B cell (primary cell): ENCODE data around the gene PHACTR1. TPM values are rescaled to one million over a fixed set of nuclear protein-coding genes. Genes with fewer than 3 reads are reported as not detected.

Experiments
- ATAC-seq: fragments of 200-7000 bp; cut with Tn5 transposase; one replicate; pipeline ENCODE4 v1.10.0; 2021; ENCODE audit warnings: low read depth, mild to moderate bottlenecking, moderate number of reproducible peaks, moderate library complexity
- CTCF ChIA-PET: fragments of 350-600 bp; sonication (Branson Sonifier 250); formaldehyde crosslinking; loops from one replicate; lab custom pipeline; 2021; ENCODE audit warnings: antibody characterized with exemption, inconsistent platforms; lab: Charles Lee
- POLR2A ChIA-PET: fragments of 350-600 bp; sonication (Branson Sonifier 250); formaldehyde crosslinking; loops from one replicate; lab custom pipeline; 2021; ENCODE audit warnings: antibody characterized with exemption; lab: Charles Lee
- DNase-seq: peaks from one replicate; pipeline ENCODE4 v3.0.0; 2013
- H2AFZ ChIP-seq: 2 replicates; pipeline ENCODE4 v1.6.1; 2012; ENCODE audit warnings: mild to moderate bottlenecking, low read depth, low read length; ENCODE audit not compliant: insufficient read depth, poor library complexity, severe bottlenecking
- H3K27ac ChIP-seq, 2 donors: 1 replicate in 1 of 2; 2 replicates in 1 of 2; pipeline ENCODE4 v1.5.1; 2012 to 2013; ENCODE audit warnings: low read length in 2 of 2, mild to moderate bottlenecking in 2 of 2, moderate library complexity in 1 of 2
- H3K27me3 ChIP-seq, 4 experiments: fragments of 200-600 bp in 1 of 4; sonication (generic) in 1 of 4; replicated peaks in 1 of 4; 1 replicate in 2 of 4; 2 replicates in 2 of 4; pipeline versions ENCODE4 v1.6.1 to v1.7.0; 2013 to 2016; ENCODE audit warnings: low read length in 3 of 4, mild to moderate bottlenecking in 2 of 4, mixed read lengths in 1 of 4, moderate library complexity in 1 of 4; ENCODE audit not compliant: insufficient read depth in 4 of 4, control insufficient read depth in 3 of 4; ENCODE audit errors: control extremely low read depth in 1 of 4
- H3K36me3 ChIP-seq, 2 experiments: replicated peaks in 1 of 2; 1 replicate in 1 of 2; 2 replicates in 1 of 2; pipeline versions ENCODE4 v1.6.1 to v1.7.1; 2013; ENCODE audit warnings: low read length in 1 of 2; ENCODE audit not compliant: insufficient read depth in 2 of 2, control insufficient read depth in 1 of 2; ENCODE audit errors: control extremely low read depth in 1 of 2, extremely low read depth in 1 of 2
- H3K4me1 ChIP-seq, 2 donors: fragments of 200-600 bp in 1 of 2; sonication (generic) in 1 of 2; 1 replicate in 1 of 2; 2 replicates in 1 of 2; pipeline versions ENCODE4 v1.5.1 to v1.6.1; 2013 to 2017; ENCODE audit warnings: low read length in 2 of 2; ENCODE audit not compliant: control insufficient read depth in 2 of 2, insufficient read depth in 2 of 2
- H3K4me2 ChIP-seq: replicated peaks from 2 replicates; pipeline ENCODE3; 2012; ENCODE audit warnings: mild to moderate bottlenecking, low read depth, low read length; ENCODE audit not compliant: poor library complexity, severe bottlenecking
- H3K4me3 ChIP-seq, 5 experiments: fragments of 200-600 bp in 1 of 5; sonication (generic) in 1 of 5; 1 replicate in 3 of 5; 2 replicates in 2 of 5; pipeline versions ENCODE4 v1.5.1 to v1.7.0; 2011 to 2016; ENCODE audit warnings: low read length in 4 of 5, mild to moderate bottlenecking in 4 of 5, low read depth in 2 of 5, control low read depth in 1 of 5, moderate library complexity in 1 of 5; ENCODE audit not compliant: insufficient read depth in 1 of 5; ENCODE audit errors: control extremely low read depth in 1 of 5, extremely low read depth in 1 of 5
- H3K79me2 ChIP-seq: fragments of 200-600 bp; sonication (generic); one replicate; pipeline ENCODE4 v1.6.0; 2016; ENCODE audit warnings: low read length; ENCODE audit not compliant: control insufficient read depth, insufficient read depth
- H3K9ac ChIP-seq: fragments of 200-600 bp; sonication (generic); 2 replicates; pipeline ENCODE4 v1.6.1; 2017; ENCODE audit warnings: mild to moderate bottlenecking, low read length, moderate library complexity
- H3K9me3 ChIP-seq, 3 donors: one replicate each; pipeline versions ENCODE4 v1.6.1 to v1.7.1; 2013; ENCODE audit warnings: low read length in 2 of 3; ENCODE audit not compliant: control insufficient read depth in 2 of 3, insufficient read depth in 1 of 3; ENCODE audit errors: control extremely low read depth in 1 of 3
- H4K20me1 ChIP-seq: 2 replicates; pipeline ENCODE4 v1.6.0; 2012; ENCODE audit warnings: mild to moderate bottlenecking, low read length; ENCODE audit not compliant: insufficient read depth, control insufficient read depth, poor library complexity, severe bottlenecking
- H3K27ac Mint-ChIP-seq: one replicate; pipeline ENCODE4 v1.8.0; 2021; ENCODE audit warnings: mixed read lengths
- H3K27me3 Mint-ChIP-seq: one replicate; pipeline ENCODE4 v1.8.0; 2021; ENCODE audit warnings: mixed read lengths
- H3K4me1 Mint-ChIP-seq: one replicate; pipeline ENCODE4 v1.8.0; 2021; ENCODE audit warnings: mixed read lengths
- H3K4me3 Mint-ChIP-seq: one replicate; pipeline ENCODE4 v1.8.0; 2021; ENCODE audit warnings: mixed read lengths
- H3K9me3 Mint-ChIP-seq: one replicate; pipeline ENCODE4 v1.8.0; 2022; ENCODE audit warnings: mixed read lengths; ENCODE audit not compliant: insufficient read depth
- CTCF ChIP-seq: fragments of 200-600 bp; IDR thresholded peaks from one replicate; pipeline ENCODE4 v1.8.0; 2022; ENCODE audit warnings: antibody characterized with exemption, mild to moderate bottlenecking
- EZH2 ChIP-seq: IDR thresholded peaks from 2 replicates; pipeline ENCODE4 v1.6.1; 2012; ENCODE audit warnings: borderline replicate concordance, low read depth, mild to moderate bottlenecking, moderate library complexity, low read length; ENCODE audit not compliant: insufficient read depth, poor library complexity, severe bottlenecking
- WGBS: methylation state at CpG from one replicate; pipeline ENCODE4 v1.1.5; 2013; ENCODE audit warnings: missing lambda C conversion rate; ENCODE audit not compliant: insufficient coverage; 5-methylcytosine and 5-hydroxymethylcytosine counted together
- intact Hi-C: fragments of 100-400 bp; cut with micrococcal nuclease; formaldehyde crosslinking; loops from one replicate; pipeline ENCODE4 v1.10.0; 2022
- polyA plus RNA-seq: library from polyadenylated mRNA; depleted of rRNA; stranded (reverse); fragments of >200 nt; gene quantifications from 2 replicates; pipeline ENCODE4 v1.2.3, GENCODE V29; 2012
- total RNA-seq, 2 donors: library from RNA; stranded (reverse); fragments of 120-200 nt in 1 of 2; gene quantifications; 1 replicate in 1 of 2; 2 replicates in 1 of 2; pipeline versions ENCODE4 v1.2.3 to v1.2.4, GENCODE V29; 2013 to 2022

PHACTR1 gene
- total and polyA plus RNA-seq, 2 donors (not counting 1 experiment from before 2014, with no cell fraction given): 30.2 to 129 TPM

GRCh38 chr6:12714022-12714421, 2.5 kb upstream of the PHACTR1 start:
- intact Hi-C loops: no loop called here
- Mint-ChIP-seq H3K4me1 (no peaks in the 10 kb centered on the region), H3K4me3 (no peak overlapping the region), H3K27me3 (peaks cover 35% of the 10 kb centered on the region), H3K9me3 (no peaks in the 10 kb centered on the region), H3K27ac (no peak overlapping the region)
- H3K9me3 ChIP-seq: no peaks in the 10 kb centered on the region
- H3K9ac ChIP-seq: no peak overlapping the region
- no peaks in the 10 kb centered on the region for H3K79me2 ChIP-seq
- DNase-seq (no peak), ATAC-seq (no peak)
- no peak overlapping the region for H3K4me3 ChIP-seq
- H3K36me3 ChIP-seq: no peaks in the 10 kb centered on the region
- H3K27ac ChIP-seq: no peak overlapping the region
- TF ChIP-seq CTCF (no peak), EZH2 (no peak)
- ChIA-PET CTCF (no interaction called here), POLR2A (no interaction called here)
- no peak overlapping the region for H2AFZ ChIP-seq
- peaks cover 0 to 12% (median 2%) of the 10 kb centered on the region in 4 experiments for H3K27me3 ChIP-seq
- H3K4me1 ChIP-seq: no peaks in the 10 kb centered on the region
- no peak overlapping the region for H3K4me2 ChIP-seq
- no peaks in the 10 kb centered on the region for H4K20me1 ChIP-seq

GRCh38 chr6:12715437-12715836, 1.1 kb upstream of the PHACTR1 start:
- no peak overlapping the region for H3K27ac ChIP-seq
- Mint-ChIP-seq H3K4me1 (no peaks in the 10 kb centered on the region), H3K9me3 (no peaks in the 10 kb centered on the region), H3K4me3 (no peak overlapping the region), H3K27me3 (peaks cover 27% of the 10 kb centered on the region), H3K27ac (no peak overlapping the region)
- WGBS: no CpG with 5 or more reads among the region's 2 CpGs
- CTCF ChIA-PET: no interaction called here
- DNase-seq (no peak), ATAC-seq (no peak)
- H3K36me3 ChIP-seq: no peaks in the 10 kb centered on the region
- no peak overlapping the region for H2AFZ ChIP-seq
- H3K9ac ChIP-seq: no peak overlapping the region
- no peaks in the 10 kb centered on the region for H3K4me1 ChIP-seq
- POLR2A ChIA-PET: no interaction called here
- H3K27me3 ChIP-seq: peaks cover 0 to 12% (median 2%) of the 10 kb centered on the region in 4 experiments
- no peak overlapping the region for H3K4me2 ChIP-seq
- TF ChIP-seq CTCF (no peak), EZH2 (no peak)
- intact Hi-C loops: no loop called here
- H3K9me3 ChIP-seq: no peaks in the 10 kb centered on the region
- no peak overlapping the region for H3K4me3 ChIP-seq
- no peaks in the 10 kb centered on the region for H3K79me2 ChIP-seq
- H4K20me1 ChIP-seq: no peaks in the 10 kb centered on the region
